Umbilical cord (tissue), 2 donors: Measurements from ENCODE around the gene GRIK5. TPM values are rescaled to one million over a fixed set of nuclear protein-coding genes. Genes with fewer than 3 reads are reported as not detected.
"Not testable (repeated sequence)": the region's sequence is repeated elsewhere in the genome, so short reads cannot be mapped to it uniquely, and the experiment has no call there.

Experiments used
- DNase-seq: peaks from one replicate; pipeline ENCODE4 v3.0.0-alpha.2; 2015; ENCODE audit warnings: low spot score
- total RNA-seq: library from RNA; depleted of rRNA; stranded (reverse); fragments of >200 nt; gene quantifications from one replicate; pipeline ENCODE4 v1.2.3, GENCODE V29; 2014; ENCODE audit warnings: low replicate concordance; ENCODE audit not compliant: insufficient read depth

GRIK5 gene
- total RNA-seq, 1 donor from 2014 or later: not detected

DNA sequence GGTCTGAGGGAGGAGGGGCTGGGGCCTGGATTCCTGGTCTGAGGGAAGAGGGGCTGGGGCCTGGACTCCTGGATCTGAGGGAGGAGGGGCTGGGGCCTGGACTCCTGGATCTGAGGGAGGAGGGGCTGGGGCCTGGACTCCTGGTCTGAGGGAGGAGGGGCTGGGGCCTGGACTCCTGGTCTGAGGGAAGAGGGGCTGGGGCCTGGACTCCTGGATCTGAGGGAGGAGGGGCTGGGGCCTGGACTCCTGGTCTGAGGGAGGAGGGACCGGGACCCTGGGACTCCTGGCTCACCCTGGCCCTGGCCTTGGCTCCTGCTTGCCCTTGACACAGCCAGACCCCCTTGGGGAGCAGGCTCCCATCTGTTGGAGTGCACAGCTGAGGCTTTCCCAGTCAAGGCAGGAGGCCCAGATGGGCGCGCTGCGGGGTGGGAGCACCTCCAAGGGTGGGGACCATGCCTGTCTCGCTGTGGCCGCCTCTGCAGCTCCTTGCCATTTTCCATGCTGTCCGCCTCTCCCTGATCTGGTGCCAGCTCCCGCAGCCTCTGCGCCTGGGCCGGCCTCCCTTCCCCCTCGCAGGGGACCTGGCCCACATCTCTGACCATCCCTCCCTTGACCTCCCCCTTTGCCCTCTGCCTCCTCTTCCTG is 78.0 kb downstream of the GRIK5 start:
- not testable (repeated sequence) for DNase-seq

DNA sequence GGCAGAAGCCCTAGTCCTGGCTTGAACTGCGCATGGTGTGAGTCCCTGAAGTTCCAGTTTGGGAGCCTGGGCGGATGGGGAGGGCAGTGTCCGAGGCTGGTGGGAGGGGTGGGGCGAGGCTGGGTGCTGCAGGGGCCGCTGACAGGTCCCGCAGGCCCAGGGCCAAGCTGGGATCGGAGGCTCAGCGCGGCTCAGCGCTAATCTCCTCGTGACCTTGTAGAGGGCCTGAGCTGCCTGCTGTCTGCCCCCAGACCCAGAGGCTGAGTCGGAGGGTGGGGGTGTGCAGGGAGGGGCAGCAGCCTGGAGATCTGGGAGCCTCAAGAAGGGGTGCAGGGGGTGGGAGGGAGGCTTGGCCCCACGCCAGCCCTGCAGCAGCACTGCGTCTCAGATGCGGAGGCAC is 79.0 kb downstream of the GRIK5 start:
- peak; percentile 42 for DNase-seq

GRCh38 chr19:41990615-41991014 is 79.4 kb downstream of the GRIK5 start:
- no peak for DNase-seq

DNA sequence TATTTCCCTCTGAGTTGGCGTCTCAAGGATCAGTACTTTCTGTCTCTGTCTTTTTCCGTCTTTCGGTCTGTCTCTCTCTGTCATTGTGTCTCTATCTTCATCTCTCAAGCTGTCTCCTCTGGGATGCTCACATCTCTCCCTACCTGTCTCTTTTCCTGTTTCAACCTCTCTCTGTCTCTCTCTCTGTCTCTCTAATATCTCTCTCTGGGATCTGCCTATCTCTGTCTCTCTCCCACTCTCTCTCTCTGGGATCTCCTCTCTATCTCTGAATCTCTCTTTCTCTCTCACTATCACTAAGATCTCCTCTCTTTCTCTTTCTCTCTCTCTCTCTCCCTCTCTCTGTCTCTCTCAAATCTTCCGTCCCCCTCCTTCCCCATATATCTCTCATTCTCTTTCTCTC is 80.0 kb downstream of the GRIK5 start:
- no peak for DNase-seq

DNA sequence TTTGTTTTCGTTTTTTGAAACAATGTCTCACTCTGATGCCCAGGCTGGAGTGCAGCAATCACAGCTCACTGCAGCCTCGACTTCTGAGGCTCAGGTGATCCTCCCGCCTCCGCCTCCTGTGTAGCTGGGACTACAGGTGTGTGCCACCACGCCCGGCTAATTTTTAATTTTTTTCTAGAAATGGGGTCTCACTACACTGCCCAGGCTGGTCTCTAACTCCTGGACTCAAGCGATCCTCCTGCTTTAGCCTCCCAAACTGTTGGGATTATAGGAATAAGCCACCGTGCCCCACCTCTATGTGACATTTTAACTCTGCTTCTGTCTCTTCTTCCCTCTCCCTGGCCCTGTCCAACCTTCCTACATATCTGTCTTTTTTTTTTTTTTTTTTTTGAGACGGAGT is 81.1 kb downstream of the GRIK5 start:
- DNase-seq: no peak

DNA sequence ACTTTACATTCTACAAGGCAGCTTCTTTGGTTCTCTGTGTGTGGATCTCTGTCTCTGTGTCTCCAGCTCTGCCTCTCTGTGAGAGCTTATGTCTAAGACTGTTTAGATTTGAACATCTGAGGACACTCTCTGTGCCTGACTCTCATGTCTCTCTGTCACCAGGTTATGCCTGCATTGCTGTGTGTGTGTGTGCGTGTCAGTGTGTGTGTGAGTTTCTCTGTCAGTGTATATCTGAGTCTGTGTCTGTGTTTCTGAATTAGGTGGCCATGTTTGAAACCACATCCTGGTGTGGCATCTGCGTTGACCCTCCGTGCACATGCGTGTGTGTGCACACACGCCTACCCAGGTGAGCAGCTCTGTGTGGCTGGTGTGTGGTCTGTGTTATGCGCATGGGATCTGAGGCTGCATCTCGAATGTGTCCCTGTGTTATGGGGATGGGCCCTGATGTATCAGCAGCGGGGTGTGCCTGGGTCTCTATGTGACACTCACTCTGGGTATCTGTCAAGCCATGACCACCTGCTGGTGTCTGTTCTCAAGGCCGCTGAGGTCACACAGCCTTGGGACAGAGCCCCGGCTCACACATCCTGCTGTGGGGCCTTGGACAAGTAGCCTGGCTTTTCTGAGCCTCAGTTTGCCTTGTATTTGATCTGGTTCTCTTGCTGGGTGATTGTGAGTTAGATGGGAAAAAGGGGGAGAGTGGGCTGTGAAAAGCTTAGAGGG is 82.7 kb downstream of the GRIK5 start:
- DNase-seq: no peak

GRCh38 chr19:41984961-41985360 is 85.0 kb downstream of the GRIK5 start:
- DNase-seq: no peak

DNA sequence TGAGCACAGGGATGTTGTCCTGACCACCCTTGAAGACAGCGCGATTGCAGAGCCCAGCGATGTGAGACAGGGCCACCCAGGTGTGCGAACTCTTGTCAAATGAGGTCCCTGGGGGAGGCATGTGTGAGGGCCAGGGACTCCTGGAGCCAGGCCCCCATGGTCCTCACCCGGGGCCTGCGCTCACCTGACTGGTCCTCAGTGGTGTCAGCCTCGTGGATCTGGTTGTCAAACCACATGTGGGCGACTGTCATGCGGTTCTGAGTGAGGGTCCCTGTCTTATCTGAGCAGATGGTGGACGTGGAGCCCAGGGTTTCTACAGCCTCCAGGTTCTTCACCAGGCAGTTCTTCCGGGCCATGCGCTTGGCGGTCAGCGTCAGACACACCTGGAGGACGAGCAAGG is 88.3 kb downstream of the GRIK5 start:
- DNase-seq: no peak

- no peak for DNase-seq
Measured at GRCh38 chr19:41978470-41978869, 91.5 kb downstream of the GRIK5 start.

DNA sequence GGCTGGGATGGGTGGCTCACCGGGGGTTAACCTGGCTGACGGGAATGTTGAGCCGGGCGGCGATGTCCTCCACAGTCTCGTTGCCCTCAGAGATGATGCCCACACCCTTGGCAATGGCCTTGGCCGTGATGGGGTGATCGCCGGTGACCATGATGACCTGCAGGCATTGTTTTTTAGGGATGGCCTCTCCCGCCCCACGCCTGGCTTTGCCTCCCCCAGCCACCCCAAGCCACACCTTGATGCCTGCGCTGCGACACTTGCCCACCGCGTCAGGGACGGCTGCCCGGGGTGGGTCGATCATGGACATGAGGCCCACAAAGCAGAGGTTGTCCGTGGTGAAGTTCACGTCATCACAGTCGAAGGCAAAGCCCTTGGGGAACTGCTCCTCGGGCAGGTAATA is 92.1 kb downstream of the GRIK5 start:
- no peak for DNase-seq

GRCh38 chr19:41974652-41975051 is 95.4 kb downstream of the GRIK5 start:
- no peak for DNase-seq

- no peak for DNase-seq
Measured at GRCh38 chr19:41971363-41971762, 98.6 kb downstream of the GRIK5 start.

- DNase-seq: no peak
Measured at GRCh38 chr19:41969772-41970458, 100.1 kb downstream of the GRIK5 start.

DNA sequence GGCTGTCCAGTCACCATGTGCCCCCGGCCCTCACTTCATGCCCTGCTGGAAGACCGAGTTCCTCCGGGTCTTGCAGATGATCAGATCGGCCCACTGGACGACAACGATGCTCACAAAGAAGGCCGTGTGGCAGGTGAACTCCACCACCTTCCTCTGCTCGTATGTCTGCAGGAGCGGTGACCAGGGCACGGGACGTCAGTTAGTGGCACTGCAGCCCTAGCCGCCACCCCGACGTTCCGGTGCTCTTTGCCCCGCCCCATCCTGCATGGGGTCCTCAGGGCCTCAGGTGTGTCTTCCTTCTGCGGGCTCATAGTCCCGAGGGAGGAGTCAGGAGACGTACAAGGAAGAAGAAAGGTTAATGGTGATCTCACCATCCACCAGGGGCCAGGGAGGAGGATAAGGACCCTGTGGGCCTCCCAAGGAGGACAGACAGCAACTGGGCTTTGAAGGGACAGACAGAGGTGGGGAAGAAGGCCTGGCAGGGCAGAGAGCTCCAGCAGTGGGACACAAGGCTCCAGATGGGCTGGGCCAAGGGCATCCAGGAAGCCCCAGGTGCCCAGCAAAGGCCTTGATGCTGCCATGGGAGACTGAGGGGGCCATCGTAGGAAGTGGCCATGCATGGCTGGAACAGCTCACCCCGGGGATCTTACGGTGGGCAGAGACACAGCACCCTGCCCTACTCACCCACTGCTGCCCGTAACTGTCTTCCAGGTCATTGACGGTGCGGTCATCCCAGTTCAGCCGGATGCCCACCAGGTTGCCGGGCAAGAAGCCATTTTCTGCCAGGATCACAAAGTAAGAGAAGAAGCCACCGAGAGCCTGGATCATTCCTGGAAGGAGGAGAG is 101.0 kb downstream of the GRIK5 start:
- no peak for DNase-seq

DNA sequence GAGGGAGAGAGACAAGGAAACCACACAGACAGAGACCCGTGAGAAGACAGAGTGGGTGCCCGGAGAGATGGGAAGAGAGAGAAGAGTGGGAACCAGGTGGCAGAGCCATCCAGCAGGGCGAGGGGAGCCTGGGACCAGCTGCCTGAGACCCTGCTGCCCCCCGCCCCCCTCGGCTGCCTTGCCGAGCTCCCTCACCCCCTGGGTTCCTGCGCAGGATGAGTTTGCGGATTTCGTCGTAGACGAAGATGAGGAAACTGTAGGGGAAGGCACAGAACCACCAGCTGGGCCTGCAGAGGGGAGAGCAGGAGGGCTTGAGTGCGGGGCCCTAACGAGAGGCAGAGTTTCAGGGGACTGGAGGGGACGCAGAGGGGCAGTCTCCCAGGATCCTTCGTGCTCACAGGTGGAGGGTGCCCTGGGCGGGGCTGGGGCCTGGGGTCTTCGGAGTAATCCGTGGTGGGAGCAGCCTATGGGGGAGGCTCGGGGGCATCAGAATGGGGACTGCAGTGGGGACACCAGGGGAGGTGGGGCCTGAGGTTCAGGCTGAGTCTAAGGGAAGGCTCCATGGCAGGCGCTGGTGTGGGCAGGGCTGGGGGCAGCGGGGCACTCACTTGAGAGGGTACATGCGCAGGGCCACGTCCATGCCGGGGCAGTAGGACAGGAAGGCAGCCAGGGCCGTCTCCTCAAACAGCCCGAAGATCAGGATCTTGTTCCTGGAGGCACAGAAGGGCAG is 102.8 kb downstream of the GRIK5 start:
- DNase-seq: no peak

- no peak for DNase-seq
Measured at GRCh38 chr19:41965106-41965505, 104.9 kb downstream of the GRIK5 start.

- DNase-seq: no peak
Measured at GRCh38 chr19:41960973-41961372, 109.0 kb downstream of the GRIK5 start.

GRCh38 chr19:41959056-41960053 is 110.7 kb downstream of the GRIK5 start, which contains the start of gene RABAC1:
RABAC1 (minus strand) TSS chr19:41959321; CDS start chr19:41959292, 29 bp downstream.
- peak; percentile 97 for DNase-seq

GRCh38 chr19:41958367-41959055 is 111.5 kb downstream of the GRIK5 start:
- DNase-seq: peak; percentile 90
